NCI-H1694 treated with DMSO at 0.1 percent for 48 hours (cell line): ENCODE data around the gene CUEDC2.
A peak's percentile ranks its signal among the peaks of the same experiment; 100 is the strongest.

Experiments used
- DNase-seq: peaks from one replicate; lab custom pipeline; 2025; lab: John Stamatoyannopoulos, UW

Gene CUEDC2

DNA sequence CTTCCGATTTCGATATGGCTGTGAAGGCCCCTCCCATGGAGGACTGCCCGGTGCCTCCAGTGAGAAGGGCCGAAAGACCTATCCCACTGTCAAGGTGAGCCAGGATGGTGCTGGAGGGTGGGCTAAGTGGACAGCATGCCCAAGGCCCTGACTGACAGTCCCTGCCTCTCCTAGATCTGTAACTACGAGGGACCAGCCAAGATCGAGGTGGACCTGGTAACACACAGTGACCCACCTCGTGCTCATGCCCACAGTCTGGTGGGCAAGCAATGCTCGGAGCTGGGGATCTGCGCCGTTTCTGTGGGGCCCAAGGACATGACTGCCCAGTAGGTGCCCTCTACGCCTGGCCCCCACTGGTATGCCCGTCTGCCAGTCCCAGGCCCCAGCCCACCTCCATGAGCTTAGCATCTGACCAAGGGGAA is 35.6 kb downstream of the CUEDC2 start:
- DNase-seq, result no peak

DNA sequence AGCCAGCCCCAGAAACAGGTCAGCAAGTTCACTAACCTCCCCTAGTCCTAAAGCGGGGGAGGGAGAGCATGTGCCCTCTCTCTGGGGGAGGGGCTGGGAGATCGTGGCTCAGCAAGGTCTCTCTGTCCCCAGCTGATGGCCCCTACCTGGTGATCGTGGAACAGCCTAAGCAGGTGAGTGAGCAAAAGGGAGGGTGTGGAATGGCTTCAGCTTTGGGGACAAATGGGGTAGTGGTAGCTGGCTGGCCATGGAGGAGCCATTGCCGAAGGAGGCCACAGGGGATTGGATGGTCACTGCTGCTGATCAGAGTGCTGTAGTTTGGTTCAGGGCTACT is 36.1 kb downstream of the CUEDC2 start:
- no peak for DNase-seq

- peak; percentile 40 for DNase-seq
Observed at GRCh38 chr10:102395400-102396316, 36.7 kb downstream of the CUEDC2 start, which contains the start of gene NFKB2. Gene NFKB2, plus strand, starts transcription at chr10:102395705. Its CDS starts 255 bp downstream, at chr10:102395960.

- DNase-seq, result no peak
Observed at GRCh38 chr10:102394801-102395399, 37.5 kb downstream of the CUEDC2 start.

DNA sequence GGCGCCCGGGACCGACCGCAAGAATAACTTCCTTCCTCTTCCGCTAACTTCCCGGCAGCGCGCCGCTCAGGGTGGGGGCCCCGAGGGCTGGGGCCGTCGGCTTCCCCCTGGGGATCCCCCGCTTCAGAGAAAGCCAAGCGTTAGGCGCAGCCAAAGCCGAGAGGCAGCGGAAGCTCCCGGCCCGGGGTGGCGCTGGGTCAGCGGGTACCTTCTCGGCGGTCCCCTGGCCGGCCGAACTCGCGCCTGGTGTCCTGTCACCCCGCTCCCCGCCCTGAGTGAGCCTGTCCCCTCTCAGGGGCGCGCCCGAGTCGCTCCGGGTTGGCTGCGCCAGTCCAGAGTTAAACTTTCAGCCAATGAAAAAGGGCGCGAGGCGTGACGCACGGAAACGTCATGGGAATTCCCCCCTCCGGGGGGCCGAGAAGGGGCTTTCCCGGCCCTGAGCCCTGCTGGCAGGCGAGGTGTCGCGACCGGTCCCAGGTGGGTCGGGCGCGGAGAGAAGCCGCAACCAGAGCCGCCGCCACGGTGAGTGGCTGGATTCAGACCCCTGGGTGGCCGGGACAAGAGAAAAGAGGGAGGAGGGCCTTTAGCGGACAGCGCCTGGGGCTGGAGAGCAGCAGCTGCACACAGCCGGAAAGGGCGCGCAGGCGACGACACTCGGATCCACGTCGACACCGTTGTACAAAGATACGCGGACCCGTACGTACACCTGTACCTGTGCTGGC is 38.1 kb downstream of the CUEDC2 start:
- peak; percentile 29 for DNase-seq

DNA sequence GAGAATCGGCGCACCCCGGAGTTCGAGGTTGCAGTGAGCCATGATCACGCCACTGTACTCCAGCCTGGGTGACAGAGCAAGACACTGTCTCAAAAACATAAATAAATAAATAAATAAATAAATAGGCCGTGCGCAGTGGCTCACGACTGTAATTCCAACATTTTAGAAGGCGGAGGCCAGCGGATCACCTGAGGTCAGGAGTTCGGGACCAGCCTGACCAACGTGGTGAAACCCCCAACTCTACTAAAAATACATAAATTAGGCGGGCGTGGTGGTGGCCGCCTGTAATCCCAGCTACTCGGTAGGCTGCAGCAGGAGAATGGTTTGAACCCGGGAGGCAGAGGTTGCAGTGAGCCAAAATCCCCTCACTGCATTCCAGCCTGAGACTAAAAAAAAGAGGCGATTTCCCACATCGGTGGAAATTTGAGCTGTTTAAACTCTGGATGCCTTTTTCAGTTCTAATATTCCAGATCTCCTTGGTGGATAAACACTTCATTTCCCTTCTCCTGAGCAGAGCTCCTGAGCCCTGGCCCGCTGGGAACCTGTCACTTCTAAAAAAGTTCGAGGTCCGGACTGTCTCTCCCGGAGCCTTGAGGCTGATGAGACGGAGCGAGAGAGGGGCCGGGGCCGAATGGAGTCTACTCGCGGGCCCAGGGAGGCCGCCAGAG is 38.8 kb downstream of the CUEDC2 start:
- peak; percentile 43 for DNase-seq

- DNase-seq, result no peak
Observed at GRCh38 chr10:102392306-102392705, 40.1 kb downstream of the CUEDC2 start.

GRCh38 chr10:102389894-102390293 is 42.5 kb downstream of the CUEDC2 start:
- no peak for DNase-seq

- DNase-seq, result no peak
Observed at GRCh38 chr10:102384606-102385429, 47.6 kb downstream of the CUEDC2 start.

DNA sequence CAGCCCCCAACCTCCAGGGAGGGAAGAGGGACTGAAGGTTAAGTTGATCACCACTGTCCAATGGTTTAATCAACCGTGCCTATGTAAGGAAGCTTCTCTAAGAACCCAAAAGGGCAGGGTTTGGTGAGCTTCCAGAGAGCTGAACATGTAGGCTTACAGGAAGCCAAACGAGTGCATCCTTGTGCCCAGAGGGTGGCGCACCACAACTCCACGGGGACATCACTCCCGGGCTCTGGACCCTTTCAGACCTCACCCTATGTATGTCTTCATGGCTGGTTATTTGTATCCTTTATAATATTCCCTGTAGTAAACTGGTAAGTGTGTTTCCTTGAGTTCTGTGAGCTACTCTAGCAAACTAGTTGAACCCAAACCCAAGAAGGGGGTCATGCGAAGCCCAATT is 48.3 kb downstream of the CUEDC2 start:
- no peak for DNase-seq

DNA sequence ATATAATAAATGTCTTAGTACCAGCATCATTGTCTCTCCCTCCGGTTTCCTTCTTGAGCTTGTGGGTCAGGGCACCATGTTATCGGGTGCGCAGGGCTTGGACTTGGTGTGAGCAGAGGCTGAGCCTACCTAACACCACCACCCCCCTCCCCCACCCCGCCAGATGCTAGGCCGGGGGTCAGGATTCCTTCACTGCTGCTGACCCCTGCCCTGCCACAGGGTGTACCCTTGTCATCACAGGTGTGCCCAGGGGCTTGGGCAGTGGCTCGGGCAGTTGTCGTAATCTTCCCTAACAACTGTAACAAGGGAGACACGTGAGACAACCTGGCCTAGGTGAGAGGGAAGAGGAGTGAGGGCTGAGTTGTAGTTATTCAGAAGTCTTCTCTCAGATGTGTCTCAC is 49.5 kb downstream of the CUEDC2 start:
- no peak for DNase-seq

DNA sequence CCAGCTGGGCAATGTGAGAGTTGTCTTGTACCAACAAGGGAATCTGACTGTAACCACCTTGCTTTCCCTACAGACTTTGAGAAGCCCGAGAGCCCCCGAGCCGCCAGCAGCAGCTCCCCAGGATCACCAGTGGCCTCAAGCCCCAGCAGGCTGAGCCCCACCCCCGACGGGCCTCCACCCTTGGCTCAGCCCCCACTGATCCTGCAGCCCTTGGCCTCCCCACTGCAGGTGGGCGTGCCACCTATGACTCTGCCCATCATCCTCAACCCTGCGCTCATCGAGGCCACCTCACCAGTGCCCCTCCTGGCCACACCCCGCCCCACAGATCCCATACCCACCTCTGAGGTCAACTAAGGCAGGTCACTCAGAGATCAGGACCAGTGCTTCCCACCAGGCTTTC is 50.4 kb downstream of the CUEDC2 start:
- no peak for DNase-seq

DNA sequence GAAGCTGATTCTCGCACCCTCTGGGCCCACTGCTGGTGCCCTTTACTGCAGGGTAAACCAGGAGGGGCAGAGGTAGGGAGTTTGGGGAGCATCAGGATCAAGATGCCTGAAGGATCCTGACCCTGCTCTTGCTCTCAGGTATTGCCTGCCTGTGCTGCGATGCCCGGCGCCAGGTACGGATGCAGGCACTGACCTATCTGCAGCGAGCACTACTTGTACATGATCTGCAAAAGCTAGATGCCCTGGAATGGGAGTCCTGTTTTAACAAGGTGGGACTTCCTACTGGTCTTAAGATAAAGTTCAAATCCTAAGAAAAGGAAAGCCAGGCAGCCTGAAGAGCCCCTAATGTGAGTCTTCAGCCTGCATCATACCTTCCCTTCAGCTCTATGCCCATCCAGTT is 53.0 kb downstream of the CUEDC2 start:
- DNase-seq, result no peak

GRCh38 chr10:102376901-102377300 is 55.5 kb downstream of the CUEDC2 start:
- no peak for DNase-seq

DNA sequence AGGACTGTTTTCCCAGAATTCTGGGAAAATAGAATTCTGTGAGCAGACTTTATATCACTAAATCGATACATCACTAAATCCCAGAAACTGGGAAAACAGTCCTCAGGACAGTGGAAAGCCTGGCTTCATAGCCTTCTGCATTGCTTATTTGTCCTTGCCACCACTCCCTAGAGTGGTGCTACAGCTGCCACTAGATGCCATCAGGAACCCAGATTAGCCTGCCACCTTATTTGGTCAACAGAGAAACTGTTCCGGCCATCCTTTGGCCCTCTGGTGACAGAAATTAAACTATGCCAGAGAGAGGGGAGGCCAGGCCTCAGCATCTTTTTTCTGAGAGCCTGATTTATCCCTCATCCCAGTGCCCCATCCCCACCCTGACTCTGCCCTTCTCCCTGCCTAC is 56.5 kb downstream of the CUEDC2 start:
- no peak for DNase-seq

DNA sequence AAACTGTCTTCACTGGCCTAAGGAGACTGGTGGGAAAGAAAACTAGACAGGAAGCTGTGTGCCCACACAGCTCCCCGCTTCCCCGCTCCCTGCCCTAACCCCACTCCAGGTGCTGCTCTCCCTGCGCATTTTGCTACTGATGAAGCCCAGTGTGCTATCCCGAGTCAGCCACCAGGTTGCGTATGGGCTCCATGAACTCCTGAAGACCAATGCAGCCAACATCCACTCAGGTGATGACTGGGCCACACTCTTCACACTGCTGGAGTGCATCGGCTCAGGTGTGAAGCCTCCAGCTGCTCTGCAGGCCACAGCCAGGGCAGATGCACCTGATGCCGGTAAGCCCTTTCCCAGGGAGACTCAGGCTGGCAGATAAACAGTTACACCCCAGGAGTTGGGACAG is 57.1 kb downstream of the CUEDC2 start:
- DNase-seq, result no peak
